Stimulated activated CD8-positive, alpha-beta memory T cell treated with anti-CD3 and anti-CD28 coated beads, Interleukin-7, amount 100 ng/mL, for 48 hours (primary cell): ENCODE data around the gene LAMA3.

Experiments
- DNase-seq, 2 donors: peaks; one replicate each; pipeline ENCODE4 v3.0.0-alpha.2; 2020; ENCODE audit warnings: low read depth in 1 of 2; ENCODE audit errors: extremely low read depth in 1 of 2

LAMA3 gene, protein sequence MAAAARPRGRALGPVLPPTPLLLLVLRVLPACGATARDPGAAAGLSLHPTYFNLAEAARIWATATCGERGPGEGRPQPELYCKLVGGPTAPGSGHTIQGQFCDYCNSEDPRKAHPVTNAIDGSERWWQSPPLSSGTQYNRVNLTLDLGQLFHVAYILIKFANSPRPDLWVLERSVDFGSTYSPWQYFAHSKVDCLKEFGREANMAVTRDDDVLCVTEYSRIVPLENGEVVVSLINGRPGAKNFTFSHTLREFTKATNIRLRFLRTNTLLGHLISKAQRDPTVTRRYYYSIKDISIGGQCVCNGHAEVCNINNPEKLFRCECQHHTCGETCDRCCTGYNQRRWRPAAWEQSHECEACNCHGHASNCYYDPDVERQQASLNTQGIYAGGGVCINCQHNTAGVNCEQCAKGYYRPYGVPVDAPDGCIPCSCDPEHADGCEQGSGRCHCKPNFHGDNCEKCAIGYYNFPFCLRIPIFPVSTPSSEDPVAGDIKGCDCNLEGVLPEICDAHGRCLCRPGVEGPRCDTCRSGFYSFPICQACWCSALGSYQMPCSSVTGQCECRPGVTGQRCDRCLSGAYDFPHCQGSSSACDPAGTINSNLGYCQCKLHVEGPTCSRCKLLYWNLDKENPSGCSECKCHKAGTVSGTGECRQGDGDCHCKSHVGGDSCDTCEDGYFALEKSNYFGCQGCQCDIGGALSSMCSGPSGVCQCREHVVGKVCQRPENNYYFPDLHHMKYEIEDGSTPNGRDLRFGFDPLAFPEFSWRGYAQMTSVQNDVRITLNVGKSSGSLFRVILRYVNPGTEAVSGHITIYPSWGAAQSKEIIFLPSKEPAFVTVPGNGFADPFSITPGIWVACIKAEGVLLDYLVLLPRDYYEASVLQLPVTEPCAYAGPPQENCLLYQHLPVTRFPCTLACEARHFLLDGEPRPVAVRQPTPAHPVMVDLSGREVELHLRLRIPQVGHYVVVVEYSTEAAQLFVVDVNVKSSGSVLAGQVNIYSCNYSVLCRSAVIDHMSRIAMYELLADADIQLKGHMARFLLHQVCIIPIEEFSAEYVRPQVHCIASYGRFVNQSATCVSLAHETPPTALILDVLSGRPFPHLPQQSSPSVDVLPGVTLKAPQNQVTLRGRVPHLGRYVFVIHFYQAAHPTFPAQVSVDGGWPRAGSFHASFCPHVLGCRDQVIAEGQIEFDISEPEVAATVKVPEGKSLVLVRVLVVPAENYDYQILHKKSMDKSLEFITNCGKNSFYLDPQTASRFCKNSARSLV (N-terminal part only)

DNA sequence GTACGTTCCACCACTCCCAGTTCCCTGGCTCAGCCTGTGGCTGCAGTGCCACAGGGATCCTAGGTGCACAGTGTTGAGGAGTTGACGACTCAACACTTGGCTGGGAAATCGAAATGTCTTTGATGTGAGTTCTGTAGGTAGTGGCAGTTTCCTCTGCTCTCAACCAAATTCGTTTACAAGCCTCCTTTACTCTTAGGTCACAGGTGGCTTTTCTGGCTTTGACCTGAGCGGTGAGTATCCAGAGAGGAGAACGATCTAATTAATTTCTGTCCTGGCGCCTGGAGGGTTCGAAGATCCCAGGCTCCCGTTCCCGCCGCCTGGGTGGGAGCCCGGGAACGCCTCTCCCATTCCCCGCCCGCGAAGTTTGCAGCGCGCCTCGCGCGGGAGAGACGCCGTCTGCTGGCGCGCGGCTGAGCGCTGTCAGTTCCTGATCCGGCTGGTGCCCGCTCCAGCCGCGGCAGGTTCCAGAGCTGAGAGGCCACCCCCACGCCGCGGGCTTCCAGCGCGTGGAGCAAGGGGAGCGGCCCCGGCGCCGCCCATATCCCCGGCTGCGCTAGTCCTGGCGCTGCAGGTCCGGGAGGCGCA is at the start of gene LAMA3:
LAMA3 (plus strand) TSS at position 423 of the 585 bp plus-strand sequence. CDS start 231 bp downstream, outside the sequence.
- DNase-seq: no peak

DNA sequence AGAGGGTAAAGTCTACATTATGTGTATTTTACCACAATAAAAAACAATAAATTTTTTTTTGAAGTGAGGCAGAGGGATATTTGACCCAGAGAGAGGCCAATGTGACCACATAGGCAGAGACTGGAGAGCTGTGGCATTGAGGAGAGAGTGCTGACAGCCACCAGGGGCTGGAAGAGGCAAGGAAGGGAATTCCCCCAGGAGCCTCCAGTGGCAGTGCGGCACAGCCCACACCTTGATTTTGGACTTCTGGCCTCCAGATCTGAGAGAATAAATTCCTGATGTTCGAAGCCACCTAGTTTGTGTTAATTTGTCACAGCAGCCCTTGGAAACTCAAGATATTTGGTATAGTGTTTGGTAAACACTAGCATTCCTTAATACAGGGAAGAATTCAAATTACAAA is 49.2 kb upstream of the LAMA3 start:
- no peak for DNase-seq

- no peak for DNase-seq
Observed at GRCh38 chr18:23641143-23641720, 48.0 kb upstream of the LAMA3 start.

- DNase-seq: no peak
Observed at GRCh38 chr18:23641937-23642666, 47.2 kb upstream of the LAMA3 start.

DNA sequence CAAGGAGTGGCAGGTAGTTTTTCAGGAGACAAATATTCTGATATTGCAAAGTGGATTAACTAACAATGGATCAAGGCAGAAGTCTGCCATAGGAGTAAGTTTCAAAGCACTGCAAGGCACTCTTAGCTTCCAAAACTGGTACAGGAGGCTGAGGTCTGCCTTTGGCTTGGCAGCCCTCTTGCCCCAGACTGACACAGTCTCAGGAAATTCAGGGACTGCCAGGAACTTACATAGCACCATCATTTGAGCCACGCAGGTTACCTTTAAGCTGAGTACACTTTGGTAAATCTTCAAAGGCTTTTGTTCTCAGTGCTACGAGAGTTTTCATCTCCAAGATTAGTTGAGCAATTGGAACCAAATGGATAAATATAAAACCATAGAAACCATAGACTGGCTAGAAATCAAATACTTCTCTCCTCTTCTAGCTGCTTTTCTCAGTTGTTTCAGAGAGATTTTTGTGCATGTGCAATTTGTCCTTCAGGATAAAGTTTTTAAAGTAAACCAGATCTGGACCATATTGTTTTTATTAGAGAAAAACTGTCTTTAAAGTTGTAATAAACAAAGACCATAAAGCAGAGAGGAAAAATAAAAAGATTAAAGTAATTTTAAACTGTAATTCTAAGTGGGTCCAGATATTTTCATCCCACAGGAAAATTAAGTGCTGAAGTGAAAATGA is 45.3 kb upstream of the LAMA3 start:
- DNase-seq: no peak

GRCh38 chr18:23645568-23646175 is 43.6 kb upstream of the LAMA3 start:
- no peak for DNase-seq

GRCh38 chr18:23646282-23646681 is 43.0 kb upstream of the LAMA3 start:
- no peak for DNase-seq

- DNase-seq: no peak
Observed at GRCh38 chr18:23648456-23648855, 40.8 kb upstream of the LAMA3 start.

DNA sequence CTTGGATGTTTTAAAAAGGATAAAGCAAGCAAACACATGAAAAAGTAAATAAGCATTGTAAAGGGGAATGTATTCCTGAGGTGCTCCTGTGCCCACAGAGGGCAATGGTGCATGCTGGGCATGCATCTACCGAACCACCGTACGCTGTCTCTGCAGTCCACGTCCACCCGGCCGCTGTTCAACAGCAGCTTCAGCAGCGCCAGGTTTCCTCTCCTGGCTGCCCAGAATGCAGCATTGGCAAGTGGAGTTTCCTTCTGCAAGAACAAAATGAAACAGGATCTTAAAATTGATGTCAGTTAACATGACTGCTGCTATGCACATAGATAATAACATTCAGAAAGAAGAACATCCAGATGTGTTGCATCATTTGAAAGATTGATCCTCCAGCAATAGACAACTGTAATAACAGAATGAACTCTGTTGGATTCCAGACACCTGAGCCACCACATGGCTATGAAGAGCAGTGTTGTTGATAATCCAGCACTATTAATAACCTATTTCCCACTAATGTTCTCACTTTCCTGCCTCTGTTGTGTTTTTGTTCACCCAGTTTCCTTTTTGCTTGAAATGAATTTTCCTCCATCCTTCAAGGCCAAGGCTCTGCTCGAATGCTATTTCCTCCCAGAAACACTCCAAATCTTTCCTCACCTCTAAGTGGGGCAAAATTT is 40.2 kb upstream of the LAMA3 start:
- DNase-seq: no peak

GRCh38 chr18:23650968-23651927 is 38.0 kb upstream of the LAMA3 start:
- no peak for DNase-seq

GRCh38 chr18:23652232-23652631 is 37.0 kb upstream of the LAMA3 start:
- no peak for DNase-seq

- no peak for DNase-seq
Observed at GRCh38 chr18:23658285-23658684, 31.0 kb upstream of the LAMA3 start.

DNA sequence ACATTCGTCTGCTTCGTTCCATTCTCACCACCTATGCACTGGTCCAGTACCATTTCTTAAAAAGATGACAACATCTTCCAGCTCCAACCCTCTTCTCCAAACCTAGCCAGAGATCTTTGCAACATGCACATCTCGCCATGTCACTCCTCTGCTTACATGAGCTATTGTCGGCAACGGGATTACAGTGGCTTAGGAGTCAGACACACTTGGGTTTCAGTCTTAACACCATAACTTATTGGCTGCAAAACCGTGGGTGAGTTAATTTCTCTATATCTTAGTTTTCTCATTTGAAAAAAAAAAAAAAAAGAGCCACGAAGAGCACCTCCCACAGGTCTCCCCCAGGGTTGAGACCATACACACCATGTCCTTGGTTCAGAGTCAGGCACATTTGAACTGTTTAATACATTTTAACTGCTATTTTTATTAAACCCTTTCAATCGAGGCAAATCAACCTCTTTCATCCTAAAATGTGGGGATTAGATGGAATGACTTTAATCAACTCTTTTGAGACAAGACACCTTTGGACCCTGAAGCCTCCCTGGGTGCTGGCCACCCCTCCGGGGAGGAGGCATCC is 27.4 kb upstream of the LAMA3 start:
- no peak for DNase-seq

GRCh38 chr18:23662309-23663263 is 26.7 kb upstream of the LAMA3 start, which contains the start of gene ANKRD29:
ANKRD29 (minus strand) TSS chr18:23662911; CDS start chr18:23662730, 181 bp downstream.
- DNase-seq: peak; percentile 9 to 25

DNA sequence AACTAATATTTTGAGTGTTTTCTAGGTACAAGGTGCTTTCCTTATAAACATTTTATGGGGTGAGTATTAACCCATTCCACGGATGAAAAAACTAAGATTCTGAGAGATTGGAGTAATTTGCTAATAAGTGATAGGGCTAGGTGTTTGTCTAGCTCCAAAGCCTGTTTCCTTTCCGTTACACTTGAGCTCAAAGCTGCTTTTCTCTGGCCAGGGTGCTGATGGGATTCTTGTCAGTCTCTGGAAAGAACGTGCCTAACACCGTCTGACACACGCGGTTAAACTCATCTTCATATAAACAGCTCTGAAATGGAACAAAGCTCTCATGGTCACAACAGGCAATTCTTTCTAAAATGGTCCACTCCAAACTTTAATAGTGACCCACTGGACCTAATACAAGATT is 24.6 kb upstream of the LAMA3 start:
- no peak for DNase-seq
